GM12891 (cell line): Measurements from ENCODE around the gene MYCN.

Experiments
- POLR2A ChIP-seq: IDR thresholded peaks from 2 replicates; pipeline ENCODE4 v1.6.1; 2011; ENCODE audit warnings: low read depth, low read length, control low read depth
- POLR2AphosphoS5 ChIP-seq: IDR thresholded peaks from 2 replicates; pipeline ENCODE4 v1.6.1; 2011; ENCODE audit warnings: low read depth, low read length, control low read depth
- SPI1 ChIP-seq: IDR thresholded peaks from 2 replicates; pipeline ENCODE4 v1.6.1; 2011; ENCODE audit warnings: low read depth, low read length, control low read depth
- TAF1 ChIP-seq: IDR thresholded peaks from 2 replicates; pipeline ENCODE4 v1.6.1; 2011; ENCODE audit warnings: low read depth, low read length, control low read depth

DNA sequence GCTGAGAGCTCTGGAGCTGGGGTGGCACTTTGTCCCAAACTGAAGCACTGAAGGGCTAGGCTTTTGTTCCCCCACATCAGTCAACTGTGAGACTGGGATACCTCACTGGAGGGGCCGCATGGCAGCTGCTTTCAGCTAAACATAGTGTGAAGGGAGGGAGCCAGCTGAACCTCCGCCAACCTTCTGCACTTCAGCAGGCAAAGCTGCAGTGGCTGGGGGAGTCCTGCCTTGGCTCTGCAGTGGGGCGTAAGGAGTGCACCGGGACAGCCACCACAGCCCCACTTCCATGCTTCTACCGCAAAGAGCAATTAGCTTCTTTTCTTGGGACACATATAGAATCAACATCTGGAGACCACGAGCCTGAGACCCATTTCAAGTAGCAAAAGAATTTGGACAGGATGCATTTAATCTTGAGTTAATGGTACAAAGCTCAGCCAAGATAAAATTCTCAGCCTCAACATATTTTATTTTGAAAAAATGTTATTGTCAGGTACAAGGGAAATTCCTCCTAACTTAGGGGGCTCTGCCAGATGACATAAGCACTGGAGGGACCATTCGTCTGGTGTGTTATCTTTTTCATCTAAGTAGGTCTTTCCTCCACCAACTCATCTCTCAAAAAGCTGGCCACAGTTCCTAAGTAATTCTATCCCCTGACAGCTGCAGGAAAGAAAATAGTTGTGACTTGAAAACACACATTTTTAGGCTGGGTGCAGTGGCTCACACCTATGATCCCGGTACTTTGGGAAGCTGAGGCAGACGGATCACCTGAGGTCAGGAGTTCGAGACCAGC is 25.6 kb upstream of the MYCN start:
- no peak for TF ChIP-seq POLR2A
- no peak for TF ChIP-seq POLR2AphosphoS5
- TF ChIP-seq TAF1 = no peak
- no peak for TF ChIP-seq SPI1
